HEK293 (cell line): Measurements from ENCODE around the gene FUOM.
A peak's percentile ranks its signal among the peaks of the same experiment; 100 is the strongest.
"Not testable (repeated sequence)": the region's sequence is repeated elsewhere in the genome, so short reads cannot be mapped to it uniquely, and the experiment has no call there.

Experiments
- CTCF ChIA-PET: fragments of 350-600 bp; formaldehyde crosslinking; extraction: SDS; loops from one replicate; lab custom pipeline; 2021; ENCODE audit warnings: antibody characterized with exemption; lab: Yijun Ruan, JAX
- POLR2A ChIA-PET: fragments of 300-600 bp; formaldehyde crosslinking; extraction: SDS; loops from one replicate; lab custom pipeline; 2020; ENCODE audit warnings: antibody characterized with exemption, inconsistent platforms; lab: Yijun Ruan, JAX
- H3K27ac ChIP-seq: fragments of 200-500 bp; sonication (Bioruptor generic); 2 replicates; pipeline ENCODE4 v1.5.1; 2014; ENCODE audit warnings: low read depth, low read length, control low read depth, inconsistent platforms; ENCODE audit errors: extremely low read depth
- H3K36me3 ChIP-seq, 2 experiments: fragments of 200-500 bp in 1 of 2; sonication (Bioruptor generic) in 1 of 2; 1 replicate in 1 of 2; 2 replicates in 1 of 2; pipeline ENCODE4 v1.5.1; 2014 to 2017; ENCODE audit warnings: inconsistent platforms in 2 of 2, low read length in 2 of 2; ENCODE audit not compliant: control insufficient read depth in 2 of 2, insufficient read depth in 1 of 2
- H3K4me1 ChIP-seq: fragments of 200-500 bp; sonication (Bioruptor generic); 2 replicates; pipeline ENCODE4 v1.5.1; 2014; ENCODE audit warnings: mild to moderate bottlenecking, low read length, inconsistent platforms; ENCODE audit not compliant: control insufficient read depth, insufficient read depth
- H3K4me3 ChIP-seq: 2 replicates; pipeline ENCODE4 v1.5.1; 2011; ENCODE audit warnings: low read depth, mild to moderate bottlenecking, control low read depth, low read length, moderate library complexity
- H3K9me3 ChIP-seq: fragments of 200-500 bp; sonication (Bioruptor generic); 2 replicates; pipeline ENCODE4 v1.5.1; 2014; ENCODE audit warnings: low read depth, low read length, inconsistent platforms; ENCODE audit not compliant: control insufficient read depth, insufficient read depth
- IKZF3 ChIP-seq: fragments of 450-650 bp; IDR thresholded peaks from 2 replicates; pipeline ENCODE4 v1.5.0; 2018; ENCODE audit warnings: missing biosample characterization, mild to moderate bottlenecking, missing genetic modification characterization, moderate library complexity
- RBAK ChIP-seq: fragments of 450-650 bp; formaldehyde crosslinking; IDR thresholded peaks from 2 replicates; pipeline ENCODE4 v1.5.1; 2016; ENCODE audit warnings: missing biosample characterization, missing genetic modification characterization
- TCF7L2 ChIP-seq: IDR thresholded peaks from 2 replicates; pipeline ENCODE4 v1.6.1; 2011; ENCODE audit warnings: low read depth, mild to moderate bottlenecking, inconsistent platforms, low read length, moderate library complexity, borderline replicate concordance
- ZNF10 ChIP-seq: fragments of 450-650 bp; formaldehyde crosslinking; IDR thresholded peaks from 2 replicates; pipeline ENCODE4 v1.5.1; 2017; ENCODE audit warnings: missing biosample characterization, missing genetic modification characterization
- ZNF133 ChIP-seq: fragments of 450-650 bp; formaldehyde crosslinking; IDR thresholded peaks from 2 replicates; pipeline ENCODE4 v1.5.1; 2016; ENCODE audit warnings: missing biosample characterization, missing genetic modification characterization
- ZNF391 ChIP-seq: fragments of 450-650 bp; formaldehyde crosslinking; IDR thresholded peaks from 2 replicates; pipeline ENCODE4 v1.5.1; 2016; ENCODE audit warnings: low read depth, missing biosample characterization, missing genetic modification characterization, borderline replicate concordance
- ZNF629 ChIP-seq: fragments of 450-650 bp; formaldehyde crosslinking; IDR thresholded peaks from 2 replicates; pipeline ENCODE4 v1.5.1; 2017; ENCODE audit warnings: missing biosample characterization, missing genetic modification characterization
- ZNF654 ChIP-seq: fragments of 450-650 bp; formaldehyde crosslinking; IDR thresholded peaks from 2 replicates; pipeline ENCODE4 v1.5.1; 2016; ENCODE audit warnings: low read depth, missing biosample characterization, missing genetic modification characterization
- ZNF704 ChIP-seq: fragments of 450-650 bp; formaldehyde crosslinking; IDR thresholded peaks from 2 replicates; pipeline ENCODE4 v1.5.1; 2016; ENCODE audit warnings: missing biosample characterization, missing genetic modification characterization
- ZXDB ChIP-seq: fragments of 450-650 bp; formaldehyde crosslinking; IDR thresholded peaks from 2 replicates; pipeline ENCODE4 v1.5.1; 2016; ENCODE audit warnings: missing biosample characterization, missing genetic modification characterization
- TF ChIP-seq, protein P1 (sequence below): fragments of 450-650 bp; formaldehyde crosslinking; IDR thresholded peaks from 2 replicates; pipeline ENCODE4 v1.5.1; 2016; ENCODE audit warnings: missing biosample characterization, missing genetic modification characterization
- TF ChIP-seq, protein P2 (sequence below): fragments of 450-650 bp; formaldehyde crosslinking; IDR thresholded peaks from 2 replicates; pipeline ENCODE4 v1.5.1; 2016; ENCODE audit warnings: missing biosample characterization, missing genetic modification characterization
- TF ChIP-seq, protein P3 (sequence below): fragments of 450-650 bp; formaldehyde crosslinking; IDR thresholded peaks from 2 replicates; pipeline ENCODE4 v1.5.1; 2016; ENCODE audit warnings: missing biosample characterization, missing genetic modification characterization

Gene FUOM

DNA sequence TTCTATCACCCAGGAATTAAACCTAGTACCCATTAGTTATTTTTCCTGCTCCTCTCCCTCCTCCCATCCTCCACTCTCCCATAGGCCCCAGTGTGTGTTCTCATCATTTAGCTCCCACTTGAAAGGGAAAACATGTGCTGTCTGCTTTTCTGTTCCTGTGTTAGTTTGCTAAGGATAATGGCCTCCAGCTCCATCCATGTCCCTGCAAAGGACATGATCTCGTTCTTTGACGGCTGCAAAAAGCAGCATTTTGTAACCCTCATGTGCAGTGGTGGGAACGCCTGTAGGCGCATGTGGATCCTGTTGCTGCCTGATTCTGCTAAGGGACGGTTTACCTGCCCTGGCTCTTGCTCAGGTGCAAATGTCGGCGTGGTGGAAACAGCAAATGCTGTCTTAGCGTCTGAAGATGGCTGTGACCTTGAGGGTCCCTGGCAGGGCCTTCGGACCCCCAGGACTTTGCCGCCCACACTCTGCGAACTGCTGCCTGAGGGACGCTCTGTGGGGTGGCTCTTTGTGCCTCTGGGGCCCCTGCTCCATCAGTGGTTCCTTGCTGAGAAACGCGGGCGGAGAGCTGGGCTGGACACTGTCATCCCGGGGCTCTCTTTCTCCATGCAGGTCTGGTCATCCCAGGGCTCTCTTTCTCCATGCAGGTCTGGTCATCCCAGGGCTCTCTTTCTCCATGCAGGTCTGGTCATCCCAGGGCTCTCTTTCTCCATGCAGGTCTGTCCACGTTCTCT is 30.6 kb upstream of the FUOM start (continued):
- TF ChIP-seq, protein P1, sequence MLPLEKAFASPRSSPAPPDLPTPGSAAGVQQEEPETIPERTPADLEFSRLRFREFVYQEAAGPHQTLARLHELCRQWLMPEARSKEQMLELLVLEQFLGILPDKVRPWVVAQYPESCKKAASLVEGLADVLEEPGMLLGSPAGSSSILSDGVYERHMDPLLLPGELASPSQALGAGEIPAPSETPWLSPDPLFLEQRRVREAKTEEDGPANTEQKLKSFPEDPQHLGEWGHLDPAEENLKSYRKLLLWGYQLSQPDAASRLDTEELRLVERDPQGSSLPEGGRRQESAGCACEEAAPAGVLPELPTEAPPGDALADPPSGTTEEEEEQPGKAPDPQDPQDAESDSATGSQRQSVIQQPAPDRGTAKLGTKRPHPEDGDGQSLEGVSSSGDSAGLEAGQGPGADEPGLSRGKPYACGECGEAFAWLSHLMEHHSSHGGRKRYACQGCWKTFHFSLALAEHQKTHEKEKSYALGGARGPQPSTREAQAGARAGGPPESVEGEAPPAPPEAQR (tag by site-specific recombination) = no peak
- TF ChIP-seq ZXDB (tag by site-specific recombination) (peak; percentile 52; the same call in 1 of the 2 replicates), ZNF629 (tag by site-specific recombination) (0 out of 2 replicates have a peak, but pooled peaks have one; percentile 15), RBAK (no peak), ZNF391 (no peak), IKZF3 (tag by site-specific recombination) (0 out of 2 replicates have a peak, but pooled peaks have one; percentile 13), ZNF133 (no peak), ZNF654 (tag by site-specific recombination) (no peak)
- TF ChIP-seq, protein P2, sequence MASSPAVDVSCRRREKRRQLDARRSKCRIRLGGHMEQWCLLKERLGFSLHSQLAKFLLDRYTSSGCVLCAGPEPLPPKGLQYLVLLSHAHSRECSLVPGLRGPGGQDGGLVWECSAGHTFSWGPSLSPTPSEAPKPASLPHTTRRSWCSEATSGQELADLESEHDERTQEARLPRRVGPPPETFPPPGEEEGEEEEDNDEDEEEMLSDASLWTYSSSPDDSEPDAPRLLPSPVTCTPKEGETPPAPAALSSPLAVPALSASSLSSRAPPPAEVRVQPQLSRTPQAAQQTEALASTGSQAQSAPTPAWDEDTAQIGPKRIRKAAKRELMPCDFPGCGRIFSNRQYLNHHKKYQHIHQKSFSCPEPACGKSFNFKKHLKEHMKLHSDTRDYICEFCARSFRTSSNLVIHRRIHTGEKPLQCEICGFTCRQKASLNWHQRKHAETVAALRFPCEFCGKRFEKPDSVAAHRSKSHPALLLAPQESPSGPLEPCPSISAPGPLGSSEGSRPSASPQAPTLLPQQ (tag by site-specific recombination) = peak; percentile 40; the same call in 1 of the 2 replicates
- TF ChIP-seq, protein P3, sequence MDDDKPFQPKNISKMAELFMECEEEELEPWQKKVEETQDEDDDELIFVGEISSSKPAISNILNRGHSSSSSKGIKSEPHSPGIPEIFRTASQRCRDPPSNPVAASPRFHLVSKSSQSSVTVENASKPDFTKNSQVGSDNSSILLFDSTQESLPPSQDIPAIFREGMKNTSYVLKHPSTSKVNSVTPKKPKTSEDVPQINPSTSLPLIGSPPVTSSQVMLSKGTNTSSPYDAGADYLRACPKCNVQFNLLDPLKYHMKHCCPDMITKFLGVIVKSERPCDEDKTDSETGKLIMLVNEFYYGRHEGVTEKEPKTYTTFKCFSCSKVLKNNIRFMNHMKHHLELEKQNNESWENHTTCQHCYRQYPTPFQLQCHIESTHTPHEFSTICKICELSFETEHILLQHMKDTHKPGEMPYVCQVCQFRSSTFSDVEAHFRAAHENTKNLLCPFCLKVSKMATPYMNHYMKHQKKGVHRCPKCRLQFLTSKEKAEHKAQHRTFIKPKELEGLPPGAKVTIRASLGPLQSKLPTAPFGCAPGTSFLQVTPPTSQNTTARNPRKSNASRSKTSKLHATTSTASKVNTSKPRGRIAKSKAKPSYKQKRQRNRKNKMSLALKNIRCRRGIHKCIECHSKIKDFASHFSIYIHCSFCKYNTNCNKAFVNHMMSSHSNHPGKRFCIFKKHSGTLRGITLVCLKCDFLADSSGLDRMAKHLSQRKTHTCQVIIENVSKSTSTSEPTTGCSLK (tag by site-specific recombination) = no peak

GRCh38 chr10:133386951-133387350 is 29.1 kb upstream of the FUOM start:
- H3K9me3 ChIP-seq, H3K4me1 ChIP-seq, H3K27ac ChIP-seq, POLR2A ChIA-PET, H3K4me3 ChIP-seq, H3K36me3 ChIP-seq: not testable (repeated sequence)
- CTCF ChIA-PET = interaction anchor here (2.6 kb wide), 1 partner anchor 57 kb away, joined by 12 read pairs; no protein-coding TSS in a partner anchor

- Histone ChIP-seq H3K36me3 (peaks cover 0 to 7% of the 10 kb centered on the region in 2 experiments; a peak in 1 of 3 replicates), H3K9me3 (no peaks in the 10 kb centered on the region)
- no peak for TF ChIP-seq TCF7L2
- no peak for TF ChIP-seq ZNF704
- TF ChIP-seq ZNF10 (tag by site-specific recombination) = no peak
- TF ChIP-seq, all 188 proteins: peak for 0
- CTCF ChIA-PET = no interaction called here
- H3K27ac ChIP-seq = no peak overlapping the region
- H3K4me1 ChIP-seq = 0 out of 2 replicates have a peak, but pooled peaks cover under 1% of the 10 kb centered on the region
- no peak overlapping the region for H3K4me3 ChIP-seq
- POLR2A ChIA-PET = interaction anchor here (0.9 kb wide), 1 partner anchor 31 kb away, joined by 3 read pairs; no protein-coding TSS in a partner anchor
These were observed 27.4 kb upstream of the FUOM start for GRCh38 chr10:133385214-133385613.
